Suprapubic skin (tissue), 4 donors: ENCODE results near the gene PHETA1.

ENCODE experiments used
- EP300 ChIP-seq: sonication (generic); formaldehyde crosslinking; IDR thresholded peaks from one replicate; pipeline ENCODE4 v1.6.1; 2017; ENCODE audit warnings: antibody characterized with exemption
- POLR2A ChIP-seq, 2 donors: fragments of 450-650 bp; IDR thresholded peaks; one replicate each; pipeline ENCODE4 v1.6.1; 2017; ENCODE audit warnings: antibody characterized with exemption in 2 of 2, mild to moderate bottlenecking in 2 of 2, moderate library complexity in 2 of 2
- POLR2AphosphoS5 ChIP-seq, 3 donors: sonication (generic); formaldehyde crosslinking; IDR thresholded peaks; one replicate each; pipeline ENCODE4 v1.6.1; 2017; ENCODE audit warnings: antibody characterized with exemption in 3 of 3
- TF ChIP-seq, protein P1 (sequence below), 2 donors: fragments of 200-600 bp in 1 of 2; fragments of 450-650 bp in 1 of 2; sonication (generic) in 1 of 2; IDR thresholded peaks; one replicate each; pipeline ENCODE4 v1.5.1; 2016 to 2019; ENCODE audit warnings: antibody characterized with exemption in 2 of 2, mild to moderate bottlenecking in 1 of 2, moderate library complexity in 1 of 2

DNA sequence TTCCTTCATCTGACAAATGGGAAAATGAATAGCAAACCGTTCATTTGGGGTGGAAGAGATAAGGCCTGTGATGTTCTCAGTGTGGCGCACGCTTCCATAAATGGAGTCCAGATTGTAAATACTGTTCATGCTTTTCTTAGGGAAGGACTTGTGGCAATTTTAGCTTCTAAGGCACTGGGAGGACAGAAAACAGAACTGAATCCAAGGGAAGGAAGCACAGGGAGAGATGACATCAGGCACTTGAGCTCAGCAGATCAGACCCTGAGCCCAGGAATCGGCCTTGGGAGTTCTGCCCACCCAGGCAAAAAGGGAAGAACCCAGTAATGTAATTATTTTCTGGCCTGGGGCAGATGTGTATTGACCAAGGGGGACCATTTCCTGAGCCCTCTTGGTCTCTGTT is 29.6 kb upstream of the PHETA1 start:
- TF ChIP-seq EP300: no peak
- TF ChIP-seq, protein P1, sequence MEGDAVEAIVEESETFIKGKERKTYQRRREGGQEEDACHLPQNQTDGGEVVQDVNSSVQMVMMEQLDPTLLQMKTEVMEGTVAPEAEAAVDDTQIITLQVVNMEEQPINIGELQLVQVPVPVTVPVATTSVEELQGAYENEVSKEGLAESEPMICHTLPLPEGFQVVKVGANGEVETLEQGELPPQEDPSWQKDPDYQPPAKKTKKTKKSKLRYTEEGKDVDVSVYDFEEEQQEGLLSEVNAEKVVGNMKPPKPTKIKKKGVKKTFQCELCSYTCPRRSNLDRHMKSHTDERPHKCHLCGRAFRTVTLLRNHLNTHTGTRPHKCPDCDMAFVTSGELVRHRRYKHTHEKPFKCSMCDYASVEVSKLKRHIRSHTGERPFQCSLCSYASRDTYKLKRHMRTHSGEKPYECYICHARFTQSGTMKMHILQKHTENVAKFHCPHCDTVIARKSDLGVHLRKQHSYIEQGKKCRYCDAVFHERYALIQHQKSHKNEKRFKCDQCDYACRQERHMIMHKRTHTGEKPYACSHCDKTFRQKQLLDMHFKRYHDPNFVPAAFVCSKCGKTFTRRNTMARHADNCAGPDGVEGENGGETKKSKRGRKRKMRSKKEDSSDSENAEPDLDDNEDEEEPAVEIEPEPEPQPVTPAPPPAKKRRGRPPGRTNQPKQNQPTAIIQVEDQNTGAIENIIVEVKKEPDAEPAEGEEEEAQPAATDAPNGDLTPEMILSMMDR (IDR thresholded peaks at IDR 0.05): no peak
- no peak for TF ChIP-seq POLR2A (IDR thresholded peaks at IDR 0.05)
- TF ChIP-seq POLR2AphosphoS5 (IDR thresholded peaks at IDR 0.05): no peak
